Cardiac muscle cell (in vitro differentiated cells and primary cell): Measurements from ENCODE around the gene AMPD2. TPM values are rescaled to one million over a fixed set of nuclear protein-coding genes. Genes with fewer than 3 reads are reported as not detected.

Experiments used
- DNase-seq, 2 donors: peaks; one replicate each; pipeline versions ENCODE4 v3.0.0 to v3.0.0-alpha.2; 2010 to 2017; ENCODE audit warnings: low read depth in 1 of 2, low spot score in 1 of 2
- H3K27ac ChIP-seq: fragments of 200-600 bp; sonication (generic); 2 replicates; pipeline ENCODE4 v1.5.1; 2016
- H3K27me3 ChIP-seq: fragments of 200-600 bp; sonication (generic); 2 replicates; pipeline ENCODE4 v1.6.0; 2016; ENCODE audit warnings: control low read depth
- H3K36me3 ChIP-seq: fragments of 200-600 bp; sonication (generic); 2 replicates; pipeline ENCODE4 v1.5.1; 2016; ENCODE audit warnings: control low read depth
- H3K4me1 ChIP-seq: fragments of 200-600 bp; sonication (generic); 2 replicates; pipeline ENCODE4 v1.8.1; 2017; ENCODE audit warnings: low read depth, mild to moderate bottlenecking, mixed run types
- H3K4me3 ChIP-seq: fragments of 200-600 bp; sonication (generic); 2 replicates; pipeline ENCODE4 v1.5.1; 2016; ENCODE audit warnings: mild to moderate bottlenecking
- H3K9me3 ChIP-seq: fragments of 200-600 bp; sonication (generic); 2 replicates; pipeline ENCODE4 v1.5.1; 2017; ENCODE audit warnings: low read depth, mild to moderate bottlenecking, control low read depth
- polyA plus RNA-seq: library from polyadenylated mRNA; unstranded; fragments of >200 nt; fragmentation: Nextera tagmentation; extraction: Ambion mirVana; gene quantifications from 2 replicates; pipeline ENCODE4 v1.2.1, GENCODE V29; 2016
- total RNA-seq: library from RNA; depleted of rRNA; stranded (reverse); fragments of >200 nt; gene quantifications from 2 replicates; pipeline ENCODE4 v1.2.3, GENCODE V29; 2016
- TF ChIP-seq, protein P1 (sequence below): IDR thresholded peaks from 2 replicates; pipeline ENCODE4 v1.5.1; 2012; ENCODE audit warnings: low read depth, mild to moderate bottlenecking, low read length

AMPD2 gene
- total and polyA plus RNA-seq, 2 experiments from 2014 or later: 47.9 to 116 TPM

DNA sequence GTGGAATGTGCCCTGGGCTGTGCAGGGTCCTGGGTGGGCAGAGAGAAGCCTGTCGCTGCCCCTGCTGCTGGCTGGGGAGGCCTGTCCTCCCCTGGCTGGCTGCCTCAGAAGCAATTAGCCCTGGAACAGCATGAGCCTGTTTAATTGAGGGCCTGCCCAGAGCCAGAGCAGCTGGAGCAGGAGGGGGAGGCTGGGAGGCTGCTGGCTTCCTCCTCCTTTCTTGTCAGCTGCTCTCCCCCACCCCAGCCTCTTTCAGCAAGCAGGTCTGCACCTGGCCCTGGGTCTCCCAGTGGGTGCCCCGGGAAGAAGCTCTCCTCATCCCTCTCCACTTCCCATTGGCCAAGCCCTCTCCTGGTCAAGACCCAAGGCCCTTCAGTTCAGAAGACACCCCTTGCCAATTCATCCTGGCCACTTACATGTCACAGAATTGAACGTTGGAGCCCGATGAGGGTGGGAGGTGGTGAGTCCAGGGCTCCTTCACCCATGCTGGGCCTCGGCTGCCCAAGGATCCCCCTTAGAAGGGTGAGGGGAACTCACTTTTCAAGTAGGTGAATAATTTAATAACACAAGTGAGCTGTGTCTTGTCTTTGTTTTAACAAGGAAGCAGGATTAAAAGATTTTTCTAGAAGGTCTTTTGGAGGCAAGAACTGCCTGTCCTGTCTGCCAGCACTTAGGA lies 13.2 kb downstream of the AMPD2 start:
- no peaks in the 10 kb centered on the region for H3K9me3 ChIP-seq
- peaks cover 11% of the 10 kb centered on the region for H3K36me3 ChIP-seq
- no peak overlapping the region for H3K4me3 ChIP-seq
- H3K4me1 ChIP-seq: peaks cover 8% of the 10 kb centered on the region
- H3K27ac ChIP-seq: no peak overlapping the region
- DNase-seq: no peak
- TF ChIP-seq, protein P1, sequence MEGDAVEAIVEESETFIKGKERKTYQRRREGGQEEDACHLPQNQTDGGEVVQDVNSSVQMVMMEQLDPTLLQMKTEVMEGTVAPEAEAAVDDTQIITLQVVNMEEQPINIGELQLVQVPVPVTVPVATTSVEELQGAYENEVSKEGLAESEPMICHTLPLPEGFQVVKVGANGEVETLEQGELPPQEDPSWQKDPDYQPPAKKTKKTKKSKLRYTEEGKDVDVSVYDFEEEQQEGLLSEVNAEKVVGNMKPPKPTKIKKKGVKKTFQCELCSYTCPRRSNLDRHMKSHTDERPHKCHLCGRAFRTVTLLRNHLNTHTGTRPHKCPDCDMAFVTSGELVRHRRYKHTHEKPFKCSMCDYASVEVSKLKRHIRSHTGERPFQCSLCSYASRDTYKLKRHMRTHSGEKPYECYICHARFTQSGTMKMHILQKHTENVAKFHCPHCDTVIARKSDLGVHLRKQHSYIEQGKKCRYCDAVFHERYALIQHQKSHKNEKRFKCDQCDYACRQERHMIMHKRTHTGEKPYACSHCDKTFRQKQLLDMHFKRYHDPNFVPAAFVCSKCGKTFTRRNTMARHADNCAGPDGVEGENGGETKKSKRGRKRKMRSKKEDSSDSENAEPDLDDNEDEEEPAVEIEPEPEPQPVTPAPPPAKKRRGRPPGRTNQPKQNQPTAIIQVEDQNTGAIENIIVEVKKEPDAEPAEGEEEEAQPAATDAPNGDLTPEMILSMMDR: no peak
- no peaks in the 10 kb centered on the region for H3K27me3 ChIP-seq

DNA sequence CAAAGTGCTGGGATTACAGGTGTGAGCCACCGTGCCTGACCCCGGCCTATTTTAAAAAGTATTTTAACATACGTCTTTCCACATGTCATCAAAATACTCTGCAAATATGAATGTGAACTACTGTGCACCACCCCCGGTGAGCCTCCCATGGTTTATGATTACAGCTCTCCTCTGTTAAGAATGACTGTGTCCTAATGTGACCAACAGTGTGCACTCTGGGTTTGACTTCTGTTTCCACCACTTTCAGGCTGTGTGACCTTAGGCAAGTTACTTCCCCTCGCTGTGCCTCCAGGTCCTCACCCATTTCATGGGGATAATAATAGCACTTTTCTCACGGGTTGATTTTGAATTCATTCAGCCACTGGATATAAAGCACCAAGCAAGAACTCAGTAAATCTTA lies 14.7 kb downstream of the AMPD2 start:
- H3K4me1 ChIP-seq: peaks cover 8% of the 10 kb centered on the region
- TF ChIP-seq, protein P1: no peak
- H3K27me3 ChIP-seq: no peaks in the 10 kb centered on the region
- H3K27ac ChIP-seq: no peak overlapping the region
- no peak for DNase-seq
- H3K9me3 ChIP-seq: no peaks in the 10 kb centered on the region
- peaks cover 10% of the 10 kb centered on the region for H3K36me3 ChIP-seq
- H3K4me3 ChIP-seq: no peak overlapping the region

GRCh38 chr1:109634771-109635750 lies 15.4 kb downstream of the AMPD2 start:
- peaks cover 8% of the 10 kb centered on the region for H3K4me1 ChIP-seq

DNA sequence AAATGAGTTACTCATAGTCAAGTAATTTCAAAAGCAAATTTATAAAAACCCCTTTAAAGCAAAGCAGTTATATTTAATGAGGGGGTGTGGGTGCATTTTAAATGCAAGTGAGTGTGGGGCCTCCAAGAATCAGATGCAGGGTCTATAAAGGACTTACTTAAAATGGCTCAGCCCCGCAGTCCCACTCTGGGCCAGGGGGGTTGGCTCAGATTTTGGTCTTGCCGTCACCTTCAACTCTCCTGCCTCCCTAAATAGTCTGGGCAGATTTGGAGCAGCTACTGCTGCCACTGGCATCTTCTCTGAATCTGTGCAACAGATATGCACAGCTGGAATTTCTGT lies 16.2 kb downstream of the AMPD2 start:
- no peak overlapping the region for H3K4me3 ChIP-seq
- H3K36me3 ChIP-seq: peaks cover 5% of the 10 kb centered on the region
- no peaks in the 10 kb centered on the region for H3K9me3 ChIP-seq
- H3K27ac ChIP-seq: no peak overlapping the region
- TF ChIP-seq, protein P1: no peak
- no peaks in the 10 kb centered on the region for H3K27me3 ChIP-seq
- DNase-seq: no peak
- peaks cover 8% of the 10 kb centered on the region for H3K4me1 ChIP-seq

More at GRCh38 chr1:109634771-109635750, 15.4 kb downstream of the AMPD2 start:
- no peaks in the 10 kb centered on the region for H3K27me3 ChIP-seq
- H3K27ac ChIP-seq: no peak overlapping the region
- TF ChIP-seq, protein P1: no peak
- no peaks in the 10 kb centered on the region for H3K9me3 ChIP-seq
- no peak overlapping the region for H3K4me3 ChIP-seq
- H3K36me3 ChIP-seq: peaks cover 5% of the 10 kb centered on the region
- no peak for DNase-seq

DNA sequence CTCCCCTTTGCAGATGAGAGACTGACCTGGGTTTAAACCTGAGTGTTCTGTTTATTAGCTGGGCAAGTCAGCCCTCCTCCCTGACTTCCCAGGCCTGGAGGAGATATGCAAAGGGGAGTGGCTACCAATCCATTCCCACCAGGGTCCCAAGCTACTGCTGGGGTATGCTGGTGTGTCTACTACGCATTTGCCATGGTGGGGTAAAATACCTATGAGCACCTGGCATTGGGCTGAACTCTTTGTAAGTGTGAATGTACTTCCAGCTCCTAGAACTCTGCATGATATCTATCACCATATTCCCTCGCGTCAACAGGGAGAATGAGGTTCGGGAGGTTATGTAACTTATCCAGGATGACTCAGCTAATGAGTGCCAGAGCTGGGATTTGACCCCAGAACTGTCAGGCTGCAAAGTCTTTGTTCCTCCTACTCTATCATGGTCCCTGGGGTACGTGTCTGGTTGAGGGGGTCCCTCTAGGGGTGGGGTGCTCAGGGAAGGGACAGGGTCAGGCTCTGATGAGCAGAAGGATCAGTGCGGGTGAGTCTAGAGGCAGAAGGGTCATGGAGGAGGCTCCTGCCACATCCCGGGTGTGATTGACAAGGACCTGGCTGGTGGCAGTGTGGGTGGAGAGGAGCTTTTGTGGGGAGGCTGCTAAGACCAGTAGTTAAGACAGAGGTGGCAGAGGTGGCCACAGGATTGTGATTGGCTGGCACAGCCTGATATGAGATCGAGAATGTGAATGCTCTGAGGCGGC lies 16.7 kb downstream of the AMPD2 start:
- peak in 1 of 2 donors; percentile 70 for DNase-seq
- Histone ChIP-seq H3K27ac (no peak overlapping the region), H3K4me1 (peaks cover 8% of the 10 kb centered on the region), H3K4me3 (no peak overlapping the region), H3K27me3 (peaks cover 2% of the 10 kb centered on the region), H3K36me3 (no peaks in the 10 kb centered on the region), H3K9me3 (no peaks in the 10 kb centered on the region)
- TF ChIP-seq, protein P1: no peak
